IPS-NIHi7 (cell line): ENCODE data around the gene ANKMY1.
A peak's percentile ranks its signal among the peaks of the same experiment; 100 is the strongest.

Source experiments
- DNase-seq: peaks from one replicate; pipeline ENCODE4 v3.0.0; 2012; ENCODE audit warnings: mixed read lengths; ENCODE audit errors: extremely low spot score

Gene ANKMY1

DNA sequence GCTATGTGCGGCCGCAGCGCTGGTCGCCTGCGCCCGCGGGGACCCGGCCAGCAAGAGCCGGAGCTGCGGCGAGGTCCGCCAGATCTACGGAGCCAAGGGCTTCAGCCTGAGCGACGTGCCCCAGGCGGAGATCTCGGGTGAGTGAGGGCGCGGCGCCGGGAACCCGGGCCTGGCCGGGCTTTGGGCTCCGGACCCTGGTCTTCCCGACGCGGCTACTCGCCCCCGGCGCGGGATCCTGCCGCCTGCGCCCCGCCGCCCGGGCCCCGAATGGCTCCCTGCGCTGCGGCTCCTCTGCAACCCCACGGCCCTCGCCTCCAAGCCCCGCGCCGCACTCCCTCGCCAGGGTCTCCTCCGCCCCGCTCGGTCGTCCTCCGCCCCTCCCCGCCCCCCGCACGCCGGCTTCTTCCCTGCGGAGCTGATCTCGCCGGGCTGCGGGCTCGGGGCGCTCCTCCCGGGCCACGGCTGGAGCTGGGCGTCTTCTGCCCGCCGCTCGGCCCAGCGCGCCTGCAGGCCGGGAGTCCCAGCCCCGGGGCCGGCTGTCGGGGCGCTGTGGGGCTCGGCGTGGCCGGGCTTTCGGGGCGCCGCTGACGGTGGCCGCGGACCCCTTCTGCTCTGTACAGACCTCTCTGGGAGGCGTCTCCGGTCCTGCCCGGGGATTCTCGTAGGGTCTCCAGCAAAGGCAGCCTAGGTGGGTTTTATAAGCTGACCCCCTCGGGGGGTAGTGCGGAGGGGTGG lies 121.7 kb downstream of the ANKMY1 start:
- DNase-seq: no peak

GRCh38 chr2:240435457-240435947 lies 122.3 kb downstream of the ANKMY1 start, which contains the start of gene GPC1:
GPC1 (plus strand) TSS chr2:240435663; CDS start chr2:240435919, 256 bp downstream.
- peak; percentile 91 for DNase-seq

DNA sequence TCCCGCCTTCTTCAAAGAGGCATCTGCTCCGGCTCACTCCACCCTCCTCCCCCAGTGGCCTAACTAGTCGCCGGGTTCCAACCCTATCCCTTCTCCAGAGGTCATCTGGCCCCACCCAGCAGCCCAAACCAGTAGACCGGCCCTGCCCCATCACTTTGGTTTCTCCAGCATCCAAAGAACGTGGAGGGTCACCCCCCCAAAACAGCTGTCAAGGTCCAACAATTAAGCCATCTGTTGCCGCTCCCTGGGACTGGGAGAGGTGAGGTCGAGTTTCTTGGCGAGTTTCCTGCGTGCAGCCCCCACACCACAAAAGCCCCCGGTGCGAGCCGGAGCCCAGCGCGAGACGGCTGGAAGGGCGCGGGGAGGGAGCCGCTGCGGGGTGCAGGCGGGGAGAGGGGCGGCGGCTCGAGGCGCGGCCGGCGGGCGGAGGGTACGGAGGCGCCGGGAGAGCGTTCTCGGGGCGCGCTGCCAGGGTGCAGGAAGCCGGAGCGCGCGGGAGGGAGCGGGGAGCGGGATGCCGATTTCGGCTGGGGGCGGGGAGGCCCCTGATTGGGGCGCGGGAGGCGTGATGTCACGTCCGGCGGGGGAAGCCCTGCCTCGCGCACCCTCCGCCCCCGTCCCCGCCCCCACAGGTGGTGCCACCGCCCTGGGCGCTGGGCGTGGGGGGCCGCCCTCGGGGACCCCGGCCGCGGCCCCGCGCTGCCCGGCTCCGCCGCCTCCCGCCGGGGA lies 122.9 kb downstream of the ANKMY1 start:
- DNase-seq: peak; percentile 97

GRCh38 chr2:240433973-240434727 lies 123.6 kb downstream of the ANKMY1 start:
- DNase-seq: no peak

DNA sequence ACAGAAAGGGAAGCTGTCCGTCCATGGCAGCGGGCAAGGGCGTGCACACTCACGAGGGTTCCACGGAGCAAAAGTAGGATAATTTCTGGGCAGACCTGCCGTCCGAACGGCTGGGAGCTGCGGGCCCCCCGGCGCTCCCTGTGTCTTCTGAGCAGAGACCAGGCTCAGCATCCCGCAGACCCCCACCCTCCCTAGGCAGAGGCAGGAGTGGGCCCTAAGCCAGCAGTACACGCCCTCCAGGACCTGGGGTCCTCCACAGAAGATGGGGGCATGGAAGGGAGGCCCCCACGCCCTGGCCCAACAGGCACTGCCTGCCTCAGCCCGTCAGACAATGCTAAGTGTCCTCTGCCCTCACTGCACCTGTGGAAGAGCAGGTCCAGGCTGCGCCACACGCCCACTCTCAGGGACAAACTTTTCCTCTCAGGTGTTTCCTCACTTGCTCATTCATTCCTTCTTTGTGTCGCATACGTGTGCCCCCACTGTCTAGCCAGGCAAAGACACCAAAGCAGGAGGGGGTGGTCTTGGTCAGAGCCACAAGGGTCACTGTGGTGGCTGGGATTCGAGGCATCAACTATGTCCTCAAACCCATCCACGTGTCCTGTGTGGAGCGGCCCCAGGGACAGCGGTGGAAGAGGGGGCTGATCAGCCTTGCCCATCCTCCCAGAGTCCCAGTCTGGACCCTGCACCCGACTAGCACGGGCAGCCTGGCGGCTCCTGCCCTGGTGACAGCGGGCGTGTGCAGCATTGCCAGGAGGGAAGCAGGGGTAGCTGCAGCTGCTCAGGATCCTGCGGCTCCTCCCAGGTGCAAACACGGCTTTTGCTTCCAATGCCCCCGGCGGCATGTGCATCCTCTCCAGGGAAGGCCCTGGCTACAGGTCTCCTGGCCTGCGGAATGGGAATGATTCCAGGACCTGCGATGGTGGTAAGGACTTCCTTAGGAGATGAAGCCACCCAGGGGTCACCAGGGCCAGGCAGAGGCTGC lies 124.7 kb downstream of the ANKMY1 start:
- no peak for DNase-seq

GRCh38 chr2:240432430-240432819 lies 125.4 kb downstream of the ANKMY1 start:
- no peak for DNase-seq

- no peak for DNase-seq
Observed at GRCh38 chr2:240431661-240432424, 125.9 kb downstream of the ANKMY1 start.

DNA sequence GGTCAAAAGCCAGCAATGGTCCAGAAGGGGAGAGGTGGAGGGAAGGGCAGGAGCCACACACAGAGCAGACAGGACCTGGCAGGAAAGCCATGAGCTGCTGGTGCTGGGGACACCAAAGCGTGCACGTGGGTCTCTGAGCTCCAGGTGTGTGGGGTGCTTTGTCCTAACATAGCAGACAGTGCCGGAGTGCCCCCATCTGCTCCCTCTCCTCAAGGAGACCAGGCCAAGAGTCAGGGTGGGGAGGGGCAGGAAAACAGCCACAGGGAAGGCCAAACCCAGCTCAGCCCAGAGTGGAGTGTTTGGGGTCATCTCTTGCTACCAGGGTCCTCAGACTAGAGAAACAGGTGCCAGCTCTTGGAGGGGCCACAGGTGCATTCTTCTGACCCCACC lies 126.5 kb downstream of the ANKMY1 start:
- DNase-seq: no peak

DNA sequence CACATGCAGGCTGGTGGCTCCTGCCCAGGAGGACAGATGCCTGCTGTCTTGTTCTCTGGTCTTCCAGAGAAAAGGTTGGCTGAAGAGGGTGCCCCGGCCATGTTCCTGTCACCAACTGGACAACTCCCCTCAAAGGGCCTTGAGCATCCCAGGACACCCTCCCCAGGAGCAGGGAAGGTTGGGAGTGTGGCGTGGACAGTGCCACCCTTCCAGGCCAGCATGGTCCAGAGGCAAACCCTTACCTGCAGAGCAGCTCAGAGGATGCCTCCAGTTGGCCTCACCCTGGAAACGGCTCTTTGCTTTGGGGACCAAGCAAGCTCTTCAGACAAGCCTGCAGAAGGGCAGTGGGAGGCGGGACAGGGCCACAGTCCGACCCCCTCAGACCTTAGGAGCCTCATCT lies 127.2 kb downstream of the ANKMY1 start:
- no peak for DNase-seq

GRCh38 chr2:240429872-240430491 lies 127.8 kb downstream of the ANKMY1 start:
- DNase-seq: no peak
